Nephron (organoid): ENCODE results near the gene CDK19.
"Not testable (repeated sequence)": the region's sequence is repeated elsewhere in the genome, so short reads cannot be mapped to it uniquely, and the experiment has no call there.

ENCODE experiments used
- H3K27ac Mint-ChIP-seq, 3 experiments: 2 replicates each; pipeline ENCODE4 v1.8.0; 2020; ENCODE audit warnings: mixed read lengths in 3 of 3, mild to moderate bottlenecking in 2 of 3, moderate library complexity in 1 of 3
- H3K27me3 Mint-ChIP-seq: 2 replicates; pipeline ENCODE4 v1.8.0; 2021; ENCODE audit warnings: low read depth, mild to moderate bottlenecking, moderate library complexity, mixed read lengths
- H3K36me3 Mint-ChIP-seq: 2 replicates; pipeline ENCODE4 v1.8.0; 2020; ENCODE audit warnings: low read depth, mixed read lengths
- H3K4me1 Mint-ChIP-seq: 2 replicates; pipeline ENCODE4 v1.8.0; 2020; ENCODE audit warnings: mixed read lengths
- H3K4me3 Mint-ChIP-seq, 3 experiments: 2 replicates each; pipeline ENCODE4 v1.8.0; 2020; ENCODE audit warnings: mild to moderate bottlenecking in 3 of 3, mixed read lengths in 3 of 3, moderate library complexity in 2 of 3
- H3K9me3 Mint-ChIP-seq: 2 replicates; pipeline ENCODE4 v1.8.0; 2020; ENCODE audit warnings: mixed read lengths
- CTCF ChIP-seq, 3 experiments: fragments of 200-600 bp; sonication (generic); IDR thresholded peaks; one replicate each; pipeline ENCODE4 v1.5.0; 2021; ENCODE audit warnings: antibody characterized with exemption in 3 of 3; ENCODE audit not compliant: unreplicated experiment in 3 of 3

CDK19 gene

GRCh38 chr6:110760589-110760988 lies 54.7 kb downstream of the CDK19 start:
- TF ChIP-seq CTCF (IDR thresholded peaks at IDR 0.05; ENCODE audit: unreplicated experiment in 3 of 3): no peak
- Mint-ChIP-seq H3K4me1 (peaks cover 2% of the 10 kb centered on the region), H3K36me3 (peaks cover 14% of the 10 kb centered on the region), H3K27ac (no peak overlapping the region), H3K27me3 (no peaks in the 10 kb centered on the region), H3K9me3 (no peaks in the 10 kb centered on the region), H3K4me3 (no peak overlapping the region)

- H3K36me3 Mint-ChIP-seq: peaks cover 11% of the 10 kb centered on the region
- not testable (repeated sequence) for H3K9me3 Mint-ChIP-seq, H3K27me3 Mint-ChIP-seq
Observed at GRCh38 chr6:110760098-110760497, 55.2 kb downstream of the CDK19 start.

GRCh38 chr6:110757926-110758325 lies 57.3 kb downstream of the CDK19 start:
- Mint-ChIP-seq H3K27ac (no peak overlapping the region), H3K36me3 (no peaks in the 10 kb centered on the region), H3K27me3 (no peaks in the 10 kb centered on the region), H3K9me3 (no peaks in the 10 kb centered on the region), H3K4me1 (peaks cover 8% of the 10 kb centered on the region), H3K4me3 (no peak overlapping the region)
- no peak for TF ChIP-seq CTCF (IDR thresholded peaks at IDR 0.05; ENCODE audit: unreplicated experiment in 3 of 3)

More at GRCh38 chr6:110760098-110760497, 55.2 kb downstream of the CDK19 start:
- H3K4me1 Mint-ChIP-seq, H3K4me3 Mint-ChIP-seq, H3K27ac Mint-ChIP-seq: not testable (repeated sequence)

- Mint-ChIP-seq H3K36me3 (peaks cover 3% of the 10 kb centered on the region), H3K9me3 (no peaks in the 10 kb centered on the region), H3K27ac (no peak overlapping the region), H3K4me3 (no peak overlapping the region), H3K4me1 (peaks cover 8% of the 10 kb centered on the region), H3K27me3 (no peaks in the 10 kb centered on the region)
- TF ChIP-seq CTCF (IDR thresholded peaks at IDR 0.05; ENCODE audit: unreplicated experiment in 3 of 3): no peak
Observed at GRCh38 chr6:110756817-110757216, 58.5 kb downstream of the CDK19 start.

- Mint-ChIP-seq H3K4me1 (peaks cover 8% of the 10 kb centered on the region), H3K27ac (peak overlapping the region in 2 of 3 experiments; percentile 6 to 32), H3K4me3 (no peak overlapping the region), H3K9me3 (no peaks in the 10 kb centered on the region), H3K36me3 (peaks cover 3% of the 10 kb centered on the region), H3K27me3 (no peaks in the 10 kb centered on the region)
- no peak for TF ChIP-seq CTCF (IDR thresholded peaks at IDR 0.05; ENCODE audit: unreplicated experiment in 3 of 3)
Observed at GRCh38 chr6:110755411-110755834, 59.8 kb downstream of the CDK19 start.

- not testable (repeated sequence) for H3K4me1 Mint-ChIP-seq, H3K27me3 Mint-ChIP-seq, H3K36me3 Mint-ChIP-seq, H3K27ac Mint-ChIP-seq, H3K4me3 Mint-ChIP-seq, H3K9me3 Mint-ChIP-seq
Observed at GRCh38 chr6:110753936-110754668, 61.2 kb downstream of the CDK19 start.

GRCh38 chr6:110748453-110748852 lies 66.8 kb downstream of the CDK19 start:
- H3K4me3 Mint-ChIP-seq: no peak overlapping the region
- H3K27me3 Mint-ChIP-seq: no peaks in the 10 kb centered on the region
- H3K27ac Mint-ChIP-seq: no peak overlapping the region
- peaks cover 25% of the 10 kb centered on the region for H3K36me3 Mint-ChIP-seq
- no peak for TF ChIP-seq CTCF (IDR thresholded peaks at IDR 0.05; ENCODE audit: unreplicated experiment in 3 of 3)
- H3K9me3 Mint-ChIP-seq: no peaks in the 10 kb centered on the region
- no peaks in the 10 kb centered on the region for H3K4me1 Mint-ChIP-seq
